ENCODE measurements around the gene ATE1.
"Not testable (repeated sequence)": the region's sequence is repeated elsewhere in the genome, so short reads cannot be mapped to it uniquely, and the experiment has no call there.

Gene ATE1

DNA sequence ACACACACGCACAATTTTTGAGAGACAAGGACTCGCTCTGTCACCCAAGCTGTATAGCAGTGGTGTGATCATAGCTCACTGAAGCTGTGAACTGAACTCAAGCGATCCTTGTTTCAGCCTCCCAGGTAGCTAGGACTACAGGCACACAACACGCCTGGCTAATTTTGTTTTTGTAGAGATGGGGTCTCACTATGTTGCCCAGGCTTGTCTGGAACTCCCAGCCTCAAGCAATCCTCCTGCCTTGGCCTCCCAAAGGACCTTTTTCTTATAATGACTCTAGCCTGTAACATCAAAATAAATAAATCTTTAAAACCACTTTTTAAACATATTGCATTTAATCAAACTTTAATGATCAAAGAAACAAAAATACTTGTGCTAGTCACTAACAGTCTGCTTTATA, 188.7 kb downstream of the ATE1 start:
- no peak for DNase-seq (ENCODE audit: low read depth, low spot score)

DNA sequence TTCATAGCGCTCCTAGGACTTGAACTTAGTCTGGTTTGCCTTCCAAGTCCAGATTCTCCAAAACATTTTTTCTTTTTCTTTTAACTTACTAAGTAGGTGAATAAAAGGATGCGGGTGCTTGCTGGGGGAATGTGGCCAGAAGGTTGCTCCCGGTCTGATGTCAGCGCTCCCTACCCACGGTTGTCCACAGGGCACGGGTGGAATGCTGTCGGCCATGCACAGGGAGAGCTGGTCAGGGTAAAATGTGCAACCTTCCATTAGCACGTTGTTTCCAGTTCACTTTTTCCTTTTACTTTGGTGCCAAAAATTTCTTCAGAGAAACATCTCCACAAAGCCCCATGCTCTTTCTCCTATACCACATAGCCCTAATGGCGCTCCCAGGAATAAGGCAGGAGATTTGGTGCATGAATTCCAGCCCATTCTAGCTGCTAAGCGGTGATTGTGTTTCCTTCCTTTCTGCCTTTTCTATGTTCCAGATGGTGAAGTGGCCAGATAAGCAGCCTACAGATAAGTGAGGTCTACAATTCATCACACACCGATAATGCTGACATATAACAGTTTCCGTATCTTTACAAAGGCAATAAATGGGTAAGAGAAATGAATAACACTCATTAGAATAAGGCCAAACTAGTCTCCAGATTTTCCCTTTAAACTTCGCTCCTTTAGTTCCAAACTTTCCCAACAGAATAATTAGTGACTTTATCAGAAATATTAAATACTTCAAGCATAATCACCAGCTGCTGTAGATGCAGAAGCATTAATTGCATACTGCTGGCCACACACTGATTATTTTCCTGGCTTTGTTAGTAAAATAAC, 191.3 kb downstream of the ATE1 start:
- DNase-seq (ENCODE audit: low read depth, low spot score): no peak

DNA sequence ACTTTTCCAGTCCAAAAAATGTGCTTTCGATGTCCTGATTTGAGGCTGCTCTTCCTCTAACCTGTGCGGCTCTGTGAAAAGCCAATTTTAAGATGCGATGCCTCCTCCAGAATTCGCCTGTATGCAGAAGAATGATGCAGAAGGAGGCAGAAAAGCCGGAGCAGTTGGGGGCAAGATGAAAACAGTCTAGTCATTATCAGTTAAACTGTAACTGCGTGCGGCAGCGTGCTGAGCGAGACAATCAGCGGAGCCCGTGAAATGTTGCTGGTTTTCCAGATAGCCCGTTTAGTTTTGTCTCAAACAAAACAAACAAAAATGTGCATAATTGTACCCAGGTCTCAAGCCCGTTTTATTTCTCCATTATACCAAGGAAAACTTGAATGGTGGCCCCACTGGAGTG, 192.6 kb downstream of the ATE1 start:
- no peak for DNase-seq (ENCODE audit: low read depth, low spot score)

DNA sequence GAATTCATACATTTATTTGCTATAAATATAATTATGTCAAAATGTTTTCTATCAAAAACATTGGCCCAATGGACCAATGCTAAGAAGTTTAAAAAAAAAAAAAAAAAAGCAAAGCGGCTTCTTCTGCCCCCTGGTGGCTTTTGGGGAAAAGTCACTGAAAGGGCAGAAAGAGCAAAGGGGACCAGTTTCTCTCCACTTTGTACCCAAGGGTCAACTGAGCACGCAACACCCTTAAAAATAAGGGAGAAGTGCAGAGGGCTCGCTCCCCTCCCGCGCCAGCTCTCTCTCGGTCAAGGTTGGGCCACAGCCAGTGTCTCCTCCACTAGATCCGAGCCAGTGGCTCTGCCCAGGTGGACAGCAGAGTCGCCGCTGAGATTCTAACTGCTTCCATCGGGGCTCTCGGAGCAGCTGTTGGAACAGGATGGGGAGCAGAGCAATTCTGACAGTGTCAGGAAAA, 193.2 kb downstream of the ATE1 start:
- DNase-seq (ENCODE audit: low read depth, low spot score): peak; percentile 36

DNA sequence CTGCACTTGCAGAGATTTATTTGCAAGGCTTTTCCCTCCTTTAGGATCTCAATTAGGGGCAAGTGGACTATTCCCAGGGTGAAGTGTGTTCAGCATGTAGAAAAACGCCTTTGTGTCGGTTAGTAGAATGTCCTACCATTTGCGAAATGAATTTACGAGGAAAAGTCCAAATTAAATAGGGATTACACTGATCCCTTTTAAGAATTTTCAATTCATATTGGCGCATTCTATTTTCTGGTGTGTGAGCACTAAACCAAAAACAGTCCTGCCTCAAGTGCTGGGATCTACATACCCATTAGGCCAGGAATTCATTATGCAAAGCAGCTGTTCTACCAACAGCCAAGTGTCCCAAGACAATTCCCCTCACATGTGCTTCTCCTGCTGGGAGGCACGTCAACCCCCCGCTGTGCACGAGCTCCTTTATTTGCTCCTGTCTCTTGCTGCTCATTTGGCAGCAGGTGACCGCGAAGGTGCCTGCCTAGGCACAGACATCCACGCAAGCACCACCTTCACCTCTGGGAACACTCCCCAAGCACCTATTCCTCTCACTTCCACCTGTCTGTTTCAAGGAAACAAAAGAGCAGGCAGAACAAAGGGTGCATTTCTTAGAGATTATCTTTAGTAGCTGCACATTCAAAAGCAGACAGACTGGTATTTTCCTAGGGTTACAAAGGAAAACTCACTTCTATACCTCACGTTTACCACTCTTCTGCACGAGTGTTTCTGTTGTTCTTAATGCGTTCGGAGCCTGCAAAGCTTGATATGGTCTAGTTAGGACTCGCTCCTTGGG, 195.0 kb downstream of the ATE1 start:
- DNase-seq (ENCODE audit: low read depth, low spot score): no peak

DNA sequence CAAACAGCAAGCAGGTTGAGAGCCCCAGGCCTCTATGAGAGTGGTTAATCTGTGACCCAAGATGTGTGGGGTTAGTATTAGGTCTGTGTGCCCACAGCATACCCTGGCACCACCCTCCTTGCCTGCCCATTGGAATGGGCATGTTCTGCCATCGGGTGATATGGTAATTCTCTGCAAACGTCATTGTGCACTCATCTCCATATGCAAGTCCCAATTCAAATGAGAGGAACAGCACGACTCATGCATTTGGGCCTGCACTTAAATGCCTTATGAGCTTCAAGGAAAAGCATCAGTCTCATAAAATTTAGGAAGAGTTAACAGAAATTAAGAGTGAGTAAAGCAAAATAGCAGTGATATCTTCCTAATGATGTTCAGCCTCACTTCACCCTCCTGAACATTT, 195.7 kb downstream of the ATE1 start:
- no peak for DNase-seq (ENCODE audit: low read depth, low spot score)

DNA sequence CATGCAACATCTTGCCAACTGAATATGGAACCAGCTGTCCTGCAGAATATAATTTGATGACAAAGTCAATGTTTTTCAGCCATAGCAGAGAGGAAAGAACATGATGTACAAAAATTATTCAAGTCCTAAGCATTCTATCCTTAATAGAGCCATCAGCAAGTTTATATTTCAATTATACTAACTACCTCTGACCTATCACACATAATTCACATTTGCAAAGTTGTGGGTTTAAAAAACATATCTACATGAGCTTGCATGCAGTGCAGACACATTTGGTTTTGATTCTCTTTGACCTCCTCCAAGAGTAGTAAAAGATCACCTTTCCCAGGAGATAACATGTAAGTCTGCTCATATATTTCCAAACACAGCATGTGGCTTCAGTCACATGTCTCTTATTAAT, 203.5 kb downstream of the ATE1 start:
- DNase-seq (ENCODE audit: low read depth, low spot score): no peak

DNA sequence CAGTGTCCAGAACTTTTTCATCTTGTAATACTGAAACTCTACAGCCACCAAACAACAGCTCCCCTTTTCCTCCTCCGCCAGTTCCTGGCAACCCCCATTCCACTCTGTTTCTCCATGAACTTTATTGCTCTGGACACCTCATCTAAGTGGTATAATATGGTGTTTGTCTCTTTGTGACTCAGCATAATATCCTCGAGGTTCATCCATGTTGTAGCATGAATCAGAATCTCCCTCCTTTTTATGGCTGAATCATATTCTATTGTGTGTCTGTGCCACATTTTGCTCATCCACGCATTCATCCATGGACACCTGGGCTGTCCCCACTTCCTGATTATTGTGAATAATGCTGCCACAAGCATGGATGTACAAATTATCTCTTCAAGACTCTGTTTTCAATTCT, 205.2 kb downstream of the ATE1 start:
- DNase-seq (ENCODE audit: low read depth, low spot score): no peak

DNA sequence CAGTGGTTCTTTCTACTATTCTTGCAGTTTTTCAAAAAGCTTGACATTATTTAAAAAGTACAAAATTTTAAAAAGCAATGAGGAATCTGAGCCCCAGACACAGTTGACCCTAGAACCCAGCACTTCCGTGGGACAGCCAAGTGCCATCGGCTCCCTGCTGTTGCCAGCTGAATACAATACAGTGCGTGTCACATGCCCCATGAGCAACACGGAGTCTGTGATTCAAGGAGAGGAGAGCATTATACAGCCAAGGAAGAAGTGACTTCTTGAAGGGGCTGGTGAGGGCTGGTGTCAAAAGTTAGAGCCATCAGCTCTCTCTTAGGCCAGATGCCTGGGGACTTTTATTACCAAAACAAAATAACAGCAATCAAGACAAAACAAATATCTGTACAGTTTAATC, 206.6 kb downstream of the ATE1 start:
- no peak for DNase-seq (ENCODE audit: low read depth, low spot score)

DNA sequence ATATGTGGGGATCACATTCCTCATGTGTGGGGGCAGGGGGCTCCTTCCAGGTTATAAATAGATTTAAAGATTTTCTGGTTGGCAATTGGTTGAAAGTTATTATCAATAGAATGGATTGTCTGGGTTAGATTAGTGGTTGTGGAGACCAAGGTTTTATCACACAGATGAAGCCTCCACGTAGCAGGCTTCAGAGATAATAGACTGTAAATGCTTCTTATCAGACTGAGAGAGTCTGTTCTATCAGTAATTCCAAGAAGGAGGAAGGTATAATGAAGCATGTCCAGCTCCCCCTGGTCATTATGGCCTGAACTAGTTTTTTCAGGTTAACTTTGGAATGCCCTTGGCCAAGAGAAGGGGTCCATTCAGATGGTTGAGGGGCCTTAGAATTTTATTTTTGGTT, 211.9 kb downstream of the ATE1 start:
- no peak for DNase-seq (ENCODE audit: low read depth, low spot score)

DNA sequence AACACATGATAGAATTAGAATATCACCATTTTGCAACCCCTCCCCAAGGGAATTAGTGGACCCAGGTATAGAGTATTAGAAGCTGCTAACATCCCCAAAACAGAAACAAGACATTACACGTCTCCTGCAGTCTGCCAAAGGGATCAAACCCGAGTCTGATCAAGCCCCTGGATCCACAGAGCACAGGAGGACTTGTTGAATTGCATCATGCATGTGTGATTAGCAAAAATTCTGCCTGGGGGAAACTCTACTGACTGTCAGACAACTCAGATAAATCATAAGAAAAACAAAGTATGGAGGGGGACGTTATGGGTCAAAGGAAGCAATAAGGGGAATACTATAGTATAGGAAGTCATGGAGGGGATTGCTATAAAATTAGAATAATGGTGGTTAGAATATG, 212.8 kb downstream of the ATE1 start:
- DNase-seq (ENCODE audit: low read depth, low spot score): no peak

DNA sequence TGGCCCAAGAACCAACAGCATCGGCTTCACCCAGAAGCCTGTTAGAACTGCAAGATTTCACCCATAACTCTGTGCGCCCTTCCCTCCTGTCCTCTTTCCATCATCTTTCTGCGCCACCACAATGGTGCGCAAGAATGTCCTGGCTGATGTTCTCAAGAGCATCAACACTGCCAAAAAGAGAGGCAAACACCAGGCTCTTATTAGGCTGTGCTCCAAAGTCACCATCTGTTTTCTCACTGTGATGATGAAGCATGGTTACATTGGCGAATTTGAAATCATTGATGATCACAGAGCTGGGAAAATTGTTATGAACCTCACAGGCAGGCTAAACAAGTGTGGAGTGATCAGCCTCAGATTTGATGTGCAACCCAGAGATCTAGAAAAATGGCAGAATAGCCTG, 214.3 kb downstream of the ATE1 start:
- DNase-seq (ENCODE audit: low read depth, low spot score): no peak

DNA sequence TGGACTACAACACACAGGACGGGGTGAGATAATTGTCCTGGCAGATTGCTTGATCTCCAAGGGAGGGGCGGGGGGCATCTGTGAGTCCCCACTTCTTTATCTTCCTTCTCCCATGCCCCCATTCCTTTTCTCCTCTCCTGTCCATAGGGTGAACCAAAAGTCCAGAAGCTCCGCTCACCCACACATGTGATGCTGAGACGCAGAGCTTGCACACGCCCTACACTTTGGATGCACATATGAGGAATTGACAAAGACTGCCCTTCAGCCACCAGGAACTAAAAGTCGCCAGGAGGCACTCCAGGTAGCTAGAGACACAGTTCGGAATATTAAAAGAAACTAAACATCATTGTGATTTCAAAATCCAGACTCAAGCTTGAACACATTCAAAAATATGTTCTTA, 216.9 kb downstream of the ATE1 start:
- DNase-seq (ENCODE audit: low read depth, low spot score): no peak

DNA sequence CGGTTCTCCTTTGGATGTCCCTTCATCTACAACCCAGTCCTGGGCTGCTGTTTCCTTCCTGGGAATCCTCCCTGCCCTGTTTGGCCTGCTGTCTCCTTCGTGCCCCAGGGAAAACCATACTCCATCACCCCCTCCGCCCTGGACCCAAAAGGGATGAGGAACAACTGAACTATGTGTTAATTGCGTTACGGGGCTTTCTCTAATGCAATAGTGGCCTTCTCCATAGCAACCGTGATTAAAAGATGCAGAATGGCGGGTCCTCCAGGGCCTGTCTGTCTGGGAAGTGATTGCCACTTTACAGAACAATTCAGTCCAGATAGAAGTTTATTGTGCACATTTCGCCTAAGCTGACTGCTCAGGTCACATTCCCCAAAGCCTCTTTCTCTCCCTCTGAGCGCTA, 217.6 kb downstream of the ATE1 start:
- DNase-seq (ENCODE audit: low read depth, low spot score): peak; percentile 57

DNA sequence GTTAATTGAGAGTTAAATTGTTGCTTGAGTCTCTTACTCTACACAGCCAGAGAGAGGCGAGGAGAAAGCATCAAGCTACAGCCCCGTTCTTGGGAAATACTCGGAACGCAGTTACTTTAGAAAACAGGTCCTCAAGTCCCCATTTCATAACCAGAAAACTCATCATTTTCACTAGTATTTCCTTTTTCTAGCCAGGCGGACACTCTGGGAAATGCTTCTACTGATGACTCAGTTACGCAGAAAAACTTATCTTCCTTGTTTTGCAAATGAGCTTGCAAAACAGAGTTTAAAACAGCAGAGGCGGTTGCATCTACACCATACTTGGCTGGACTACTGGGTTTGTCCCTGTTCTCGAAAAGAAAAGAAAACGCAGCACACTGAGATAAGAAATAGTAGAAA, 218.2 kb downstream of the ATE1 start:
- peak; percentile 70 for DNase-seq (ENCODE audit: low read depth, low spot score)

DNA sequence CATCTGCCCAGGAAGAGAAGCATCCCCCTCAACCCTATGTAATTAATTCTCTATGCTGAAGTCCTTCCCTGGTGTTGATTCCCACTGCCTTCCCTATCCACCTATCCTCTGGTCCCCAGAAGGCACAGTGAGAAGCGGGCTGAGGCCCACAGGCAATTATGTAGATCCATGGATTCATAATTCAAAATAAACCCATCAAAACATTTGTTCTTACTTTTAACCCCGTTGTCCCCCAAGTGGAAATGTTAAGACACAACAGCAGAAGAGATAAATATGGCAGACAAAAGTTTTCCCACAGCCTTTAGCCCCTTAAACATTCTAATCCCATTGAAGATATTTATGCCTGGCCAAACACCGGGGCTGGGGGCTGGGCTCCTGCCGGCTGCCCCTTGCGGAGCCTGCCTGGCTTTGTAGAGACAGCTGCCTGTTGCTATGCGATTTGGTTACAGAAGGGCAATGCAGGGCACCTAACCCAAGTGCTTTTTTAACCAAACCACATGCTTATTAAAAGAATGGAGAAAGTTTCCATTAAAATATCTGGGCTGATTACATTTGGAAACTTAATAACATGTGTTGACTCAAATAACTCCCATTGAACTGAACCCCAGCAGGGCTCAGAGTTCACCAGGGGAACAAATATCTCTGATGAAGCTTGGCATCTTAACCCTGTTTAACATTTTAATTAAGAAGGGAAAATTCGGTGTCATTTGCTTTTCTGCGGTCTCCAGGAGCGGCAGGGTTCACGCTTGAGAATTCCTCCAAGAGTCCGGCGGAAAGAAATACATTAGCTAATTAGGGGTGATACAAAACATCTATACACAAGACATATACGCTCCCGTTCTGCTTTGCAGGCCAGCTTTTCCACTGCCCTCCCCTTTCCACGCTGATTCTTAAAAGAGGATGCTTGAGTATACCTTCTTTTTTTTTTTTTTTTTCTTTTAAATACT, 218.8 kb downstream of the ATE1 start:
- DNase-seq (ENCODE audit: low read depth, low spot score): peak; percentile 68

DNA sequence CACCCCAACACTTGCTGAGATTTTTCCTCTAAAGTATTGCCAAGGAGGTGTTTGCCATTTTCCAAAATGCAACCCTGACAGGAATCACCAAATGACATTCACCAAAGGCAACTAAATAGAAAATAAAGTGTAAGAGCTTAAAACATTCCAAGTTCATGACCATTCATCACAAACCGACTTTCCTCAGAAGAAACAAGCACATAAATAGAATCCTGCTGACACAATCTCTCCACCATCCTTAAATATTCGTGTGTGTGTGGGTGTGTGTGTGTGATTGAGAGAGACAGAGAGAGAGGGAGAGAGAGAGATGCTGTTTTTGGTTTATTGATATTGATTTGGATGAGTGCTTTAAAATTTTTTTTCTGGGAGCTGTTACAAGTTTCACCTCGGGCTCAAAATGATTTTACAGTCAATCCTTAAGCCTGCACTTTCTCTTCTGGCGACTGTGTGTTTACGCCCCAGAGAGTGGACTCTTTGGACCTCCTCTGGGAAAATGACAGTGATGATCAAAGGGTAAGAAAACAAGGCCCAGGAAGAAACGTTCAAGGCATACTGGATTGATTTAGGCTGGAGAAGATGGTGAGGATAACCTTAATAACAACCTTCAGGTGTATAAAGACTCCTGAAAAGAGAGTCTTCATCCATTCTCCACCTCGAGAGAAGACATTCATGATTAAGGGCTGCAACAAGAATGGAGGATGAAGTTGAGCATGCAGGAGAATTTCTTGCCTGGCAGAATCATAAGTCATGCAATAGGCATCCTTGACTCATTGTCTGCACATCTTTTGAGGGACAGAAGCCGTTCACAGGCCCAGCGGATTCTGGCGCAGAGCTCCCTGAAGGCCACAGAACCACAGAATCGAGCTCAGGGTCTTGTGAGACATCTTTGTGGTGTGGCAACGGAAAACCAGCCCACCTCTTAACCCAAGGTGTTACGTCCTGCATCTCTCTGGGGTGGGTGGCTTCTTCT, 225.2 kb downstream of the ATE1 start:
- DNase-seq (ENCODE audit: low read depth, low spot score): peak; percentile 87

DNA sequence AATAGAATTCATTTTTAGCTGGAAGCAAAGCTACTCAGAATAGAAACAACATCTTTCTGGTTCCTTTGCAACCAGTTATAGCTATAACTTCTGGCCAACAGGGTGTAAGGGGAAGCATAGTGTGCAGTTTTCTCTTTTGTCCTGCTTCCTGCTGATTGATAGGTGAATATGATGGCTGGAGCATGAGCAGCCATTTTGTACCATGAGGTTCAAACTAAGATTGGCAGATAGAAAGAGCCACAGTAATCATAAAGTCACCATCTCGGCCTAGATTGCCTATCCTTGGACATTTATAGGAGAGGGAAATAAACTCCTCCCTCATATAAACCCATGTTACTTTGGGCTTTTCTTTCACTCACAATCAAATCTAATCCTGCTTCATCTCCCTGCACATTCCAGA, 227.4 kb downstream of the ATE1 start:
- DNase-seq (ENCODE audit: low read depth, low spot score): no peak

DNA sequence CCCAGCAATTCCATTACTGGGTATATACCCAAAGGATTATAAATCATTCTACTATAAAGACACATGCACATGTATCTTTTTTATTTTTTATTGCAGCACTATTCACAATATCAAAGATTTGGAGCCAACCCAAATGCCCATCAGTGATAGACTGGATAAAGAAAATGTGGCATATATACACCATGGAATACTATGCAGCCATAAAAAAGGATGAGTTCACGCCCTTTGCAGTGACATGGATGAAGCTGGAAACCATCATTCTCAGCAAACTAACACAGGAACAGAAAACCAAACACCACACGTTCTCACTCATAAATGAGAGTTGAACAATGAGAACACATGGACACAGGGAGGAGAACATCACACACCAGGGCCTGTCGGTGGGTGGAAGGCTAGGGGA, 228.1 kb downstream of the ATE1 start:
- not testable (repeated sequence) for DNase-seq (ENCODE audit: low read depth, low spot score)

DNA sequence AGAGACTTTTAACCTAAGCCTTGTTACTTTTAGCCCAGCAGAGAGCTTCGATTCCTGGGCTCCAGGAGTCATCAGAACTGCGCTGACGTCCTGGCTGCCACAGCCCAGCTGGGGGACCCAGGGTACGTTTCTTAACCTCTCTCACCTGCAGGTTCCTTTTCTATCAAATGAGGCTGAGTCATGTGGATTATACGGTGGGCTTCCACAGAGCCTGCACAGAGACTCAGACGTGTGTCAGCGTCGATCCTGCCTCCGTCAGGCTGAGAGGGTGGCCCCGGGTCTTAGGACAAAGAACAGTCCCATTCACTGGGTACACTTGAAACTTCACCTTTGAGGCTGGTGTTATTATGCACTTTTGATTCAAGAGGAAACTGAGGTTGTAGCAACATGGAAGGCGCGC, 228.9 kb downstream of the ATE1 start:
- DNase-seq (ENCODE audit: low read depth, low spot score): no peak

DNA sequence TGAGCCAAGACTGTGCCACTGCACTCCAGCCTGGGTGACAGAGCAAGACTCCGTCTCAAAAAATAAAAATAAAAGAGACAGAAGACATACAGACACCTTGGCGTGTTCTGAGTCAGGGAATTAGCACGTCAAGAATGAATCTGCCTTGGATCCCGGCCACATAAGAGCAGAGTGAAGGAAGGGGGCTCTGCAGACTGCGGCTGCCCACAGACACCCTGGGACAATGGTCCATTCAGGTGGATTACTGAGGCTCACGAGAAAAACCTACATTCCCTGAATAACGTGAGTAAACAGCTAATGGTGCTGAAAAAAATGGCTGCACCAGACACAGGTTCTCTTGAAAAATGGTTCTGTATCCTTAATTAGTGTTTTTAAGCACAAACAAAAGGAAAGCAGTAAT, 229.5 kb downstream of the ATE1 start:
- peak; percentile 72 for DNase-seq (ENCODE audit: low read depth, low spot score)

Data from astrocyte of the hippocampus (primary cell).